Brain microvascular endothelial cell (primary cell): Measurements from ENCODE around the gene IL17REL.

Experiments used
- DNase-seq: peaks from one replicate; pipeline ENCODE4 v3.0.0-alpha.2; 2020
- H3K27ac ChIP-seq: fragments of 250-450 bp; sonication (Bioruptor Pico); 2 replicates; pipeline ENCODE4 v1.5.1; 2020; ENCODE audit warnings: mild to moderate bottlenecking, moderate library complexity
- H3K27me3 ChIP-seq: fragments of 250-450 bp; sonication (Bioruptor Pico); replicated peaks from 2 replicates; pipeline ENCODE4 v1.5.1; 2020; ENCODE audit warnings: mild to moderate bottlenecking
- H3K36me3 ChIP-seq: fragments of 250-450 bp; sonication (Bioruptor Pico); replicated peaks from 2 replicates; pipeline ENCODE4 v1.5.1; 2020; ENCODE audit warnings: mild to moderate bottlenecking
- H3K4me3 ChIP-seq: 2 replicates; pipeline ENCODE4 v1.5.1; 2011; ENCODE audit warnings: low read depth, mild to moderate bottlenecking, control low read depth, low read length, moderate library complexity
- in situ Hi-C: cut with HindIII; loops from 2 replicates; pipeline ENCODE4 v1.10.0; 2017; ENCODE audit warnings: low sequenced_read_pairs, low pct_ligation_motif_present
- TF ChIP-seq, protein P1 (sequence below): IDR thresholded peaks from 2 replicates; pipeline ENCODE4 v1.5.1; 2011; ENCODE audit warnings: low read depth, mild to moderate bottlenecking, moderate library complexity, low read length, control low read depth, inconsistent platforms; ENCODE audit errors: missing control alignments

The IL17REL gene

GRCh38 chr22:49997932-49998717 lies 14.4 kb downstream of the IL17REL start:
- H3K27ac ChIP-seq, result no peak overlapping the region
- peaks cover 3% of the 10 kb centered on the region for H3K27me3 ChIP-seq
- no peak for DNase-seq
- in situ Hi-C loops, result no loop called here
- TF ChIP-seq, protein P1, sequence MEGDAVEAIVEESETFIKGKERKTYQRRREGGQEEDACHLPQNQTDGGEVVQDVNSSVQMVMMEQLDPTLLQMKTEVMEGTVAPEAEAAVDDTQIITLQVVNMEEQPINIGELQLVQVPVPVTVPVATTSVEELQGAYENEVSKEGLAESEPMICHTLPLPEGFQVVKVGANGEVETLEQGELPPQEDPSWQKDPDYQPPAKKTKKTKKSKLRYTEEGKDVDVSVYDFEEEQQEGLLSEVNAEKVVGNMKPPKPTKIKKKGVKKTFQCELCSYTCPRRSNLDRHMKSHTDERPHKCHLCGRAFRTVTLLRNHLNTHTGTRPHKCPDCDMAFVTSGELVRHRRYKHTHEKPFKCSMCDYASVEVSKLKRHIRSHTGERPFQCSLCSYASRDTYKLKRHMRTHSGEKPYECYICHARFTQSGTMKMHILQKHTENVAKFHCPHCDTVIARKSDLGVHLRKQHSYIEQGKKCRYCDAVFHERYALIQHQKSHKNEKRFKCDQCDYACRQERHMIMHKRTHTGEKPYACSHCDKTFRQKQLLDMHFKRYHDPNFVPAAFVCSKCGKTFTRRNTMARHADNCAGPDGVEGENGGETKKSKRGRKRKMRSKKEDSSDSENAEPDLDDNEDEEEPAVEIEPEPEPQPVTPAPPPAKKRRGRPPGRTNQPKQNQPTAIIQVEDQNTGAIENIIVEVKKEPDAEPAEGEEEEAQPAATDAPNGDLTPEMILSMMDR, result no peak
- no peak overlapping the region for H3K4me3 ChIP-seq
- no peaks in the 10 kb centered on the region for H3K36me3 ChIP-seq

DNA sequence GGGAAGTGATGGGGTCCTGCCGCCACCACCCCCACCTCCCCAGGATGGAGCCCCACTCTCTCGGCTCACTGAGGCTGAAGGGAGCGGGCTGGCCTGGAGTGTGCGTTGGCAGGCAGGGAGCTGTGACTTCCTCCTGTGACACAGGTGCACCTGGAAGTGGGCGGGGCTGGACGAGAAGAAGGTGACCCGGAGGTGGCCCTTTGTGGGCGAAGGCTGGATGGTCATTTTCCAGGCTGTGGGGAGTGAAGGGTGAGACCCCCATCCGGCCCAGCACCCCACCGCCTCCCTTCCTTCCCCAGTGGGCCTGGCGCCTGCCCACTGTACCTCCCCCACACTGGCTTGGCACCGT lies 15.3 kb downstream of the IL17REL start:
- in situ Hi-C loops, result no loop called here
- H3K4me3 ChIP-seq, result no peak overlapping the region
- no peak for DNase-seq
- TF ChIP-seq, protein P1, result no peak
- peaks cover 3% of the 10 kb centered on the region for H3K27me3 ChIP-seq
- H3K36me3 ChIP-seq, result no peaks in the 10 kb centered on the region
- no peak overlapping the region for H3K27ac ChIP-seq

DNA sequence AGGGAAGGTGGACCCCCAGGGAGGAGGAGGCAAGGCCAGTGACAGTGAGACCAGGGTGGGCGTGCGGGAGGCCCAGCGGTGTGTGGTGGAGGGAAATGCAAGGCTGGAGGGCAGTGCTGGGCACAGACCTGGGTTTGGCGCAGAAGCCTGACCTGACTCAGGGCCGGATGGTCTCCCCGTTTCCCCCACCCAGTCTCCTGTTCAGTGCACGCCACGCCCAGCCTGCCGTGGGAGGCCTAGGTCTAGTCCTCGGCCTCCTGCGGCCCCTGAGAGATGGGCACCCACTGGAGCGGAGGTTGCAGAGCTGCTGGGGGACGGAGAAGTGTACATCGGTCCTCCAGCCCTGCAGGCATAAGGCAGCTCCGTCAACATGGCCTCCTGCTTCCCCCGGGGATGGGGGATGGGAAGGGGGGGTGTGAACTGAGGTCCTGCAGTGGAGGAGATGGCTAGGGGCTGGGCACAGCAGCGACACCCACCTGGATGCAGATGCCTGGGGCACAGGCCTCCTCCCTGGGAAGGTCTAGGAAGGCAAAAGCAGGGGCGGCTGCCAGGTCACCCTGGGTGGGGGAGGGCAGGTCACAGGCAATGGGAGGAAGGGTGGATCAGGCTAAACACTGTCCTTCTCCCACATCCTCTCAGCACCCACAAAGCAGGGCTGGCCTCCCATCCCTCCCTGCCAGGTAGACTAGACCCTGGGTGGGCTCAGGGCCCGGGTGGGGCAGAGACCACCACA lies 15.9 kb downstream of the IL17REL start:
- in situ Hi-C loops, result no loop called here
- Histone ChIP-seq H3K4me3 (no peak overlapping the region), H3K27ac (no peak overlapping the region), H3K36me3 (no peaks in the 10 kb centered on the region), H3K27me3 (peaks cover 3% of the 10 kb centered on the region)
- DNase-seq, result no peak
- TF ChIP-seq, protein P1, result no peak

GRCh38 chr22:49996119-49996517 lies 16.4 kb downstream of the IL17REL start:
- Histone ChIP-seq H3K4me3 (no peak overlapping the region), H3K36me3 (no peaks in the 10 kb centered on the region), H3K27ac (no peak overlapping the region), H3K27me3 (peaks cover 3% of the 10 kb centered on the region)
- TF ChIP-seq, protein P1, result no peak
- in situ Hi-C loops, result no loop called here
- DNase-seq, result no peak

DNA sequence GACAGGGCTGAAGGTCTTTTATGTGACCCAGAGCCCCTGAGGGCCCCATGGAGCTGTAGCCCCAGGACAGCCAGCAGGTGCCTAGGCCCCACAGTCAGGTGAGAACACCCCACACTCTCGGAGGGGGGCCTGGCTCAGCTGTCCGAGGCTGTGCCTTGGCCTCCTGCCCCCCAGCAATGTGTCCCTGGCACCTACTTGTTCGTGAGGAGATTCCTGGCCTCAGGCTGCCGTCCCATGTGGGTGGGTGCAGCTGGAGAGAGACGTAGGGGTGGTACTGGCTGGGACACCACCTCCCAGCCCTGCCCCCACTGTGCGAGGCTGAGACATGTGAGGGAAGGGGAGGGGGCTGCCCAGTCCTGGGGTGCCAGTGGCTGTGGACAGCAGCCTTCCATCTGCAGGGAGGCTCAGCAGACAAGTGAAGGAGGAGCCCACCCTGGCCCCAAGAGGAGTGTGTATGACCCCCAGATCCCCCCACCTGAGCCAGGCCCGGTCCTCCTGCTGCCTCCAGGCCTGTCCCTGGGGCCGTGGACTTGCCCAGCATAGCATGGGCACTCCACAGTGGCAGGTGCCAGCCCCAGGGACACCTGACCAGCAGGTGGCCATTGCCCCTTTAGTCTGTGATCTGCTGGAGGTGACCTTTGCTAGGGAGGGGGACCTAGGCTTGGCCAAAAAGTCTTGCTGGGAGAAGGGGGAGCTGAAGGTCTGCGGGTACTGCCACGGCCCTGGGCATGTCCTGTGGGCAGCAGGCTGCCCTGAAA lies 17.0 kb downstream of the IL17REL start:
- TF ChIP-seq, protein P1, result no peak
- no peak overlapping the region for H3K27ac ChIP-seq
- in situ Hi-C loops, result no loop called here
- H3K36me3 ChIP-seq, result no peaks in the 10 kb centered on the region
- peaks cover 3% of the 10 kb centered on the region for H3K27me3 ChIP-seq
- H3K4me3 ChIP-seq, result no peak overlapping the region
- DNase-seq, result no peak
